H9 (cell line): ENCODE data around the gene CD4. TPM values are rescaled to one million over a fixed set of nuclear protein-coding genes. Genes with fewer than 3 reads are reported as not detected.

Experiments
- DNase-seq: peaks from one replicate; pipeline ENCODE4 v3.0.0-alpha.2; 2017
- H2AFZ ChIP-seq: one replicate; pipeline ENCODE4 v1.6.1; 2013; ENCODE audit warnings: mild to moderate bottlenecking, low read length, control low read depth, moderate library complexity
- H2AK5ac ChIP-seq: 2 replicates; pipeline ENCODE4 v1.6.1; 2013; ENCODE audit warnings: low read length, control low read depth, mixed read lengths; ENCODE audit not compliant: insufficient read length
- H2BK120ac ChIP-seq: one replicate; pipeline ENCODE4 v1.6.1; 2013; ENCODE audit warnings: low read depth, mild to moderate bottlenecking, low read length, control low read depth, inconsistent platforms; ENCODE audit not compliant: poor library complexity, severe bottlenecking
- H2BK12ac ChIP-seq: 2 replicates; pipeline ENCODE4 v1.6.1; 2013; ENCODE audit warnings: low read length, control low read depth, mixed read lengths, low read depth; ENCODE audit not compliant: insufficient read length
- H2BK15ac ChIP-seq: 2 replicates; pipeline ENCODE4 v1.6.1; 2013; ENCODE audit warnings: low read depth, low read length, control low read depth
- H2BK20ac ChIP-seq: one replicate; pipeline ENCODE4 v1.6.1; 2013; ENCODE audit warnings: low read depth, mild to moderate bottlenecking, low read length, control low read depth, inconsistent platforms; ENCODE audit not compliant: poor library complexity, severe bottlenecking
- H2BK5ac ChIP-seq: 2 replicates; pipeline ENCODE4 v1.6.1; 2013; ENCODE audit warnings: low read length, control low read depth, mixed read lengths; ENCODE audit not compliant: insufficient read length
- H3K14ac ChIP-seq: 2 replicates; pipeline ENCODE4 v1.6.1; 2013; ENCODE audit warnings: low read length, control low read depth; ENCODE audit not compliant: insufficient read depth
- H3K18ac ChIP-seq: 2 replicates; pipeline ENCODE4 v1.6.1; 2013; ENCODE audit warnings: low read depth, mild to moderate bottlenecking, mixed read lengths, low read length, control low read depth; ENCODE audit not compliant: insufficient read length
- H3K23ac ChIP-seq: 2 replicates; pipeline ENCODE4 v1.6.1; 2013; ENCODE audit warnings: low read length, control low read depth, mixed read lengths, low read depth; ENCODE audit not compliant: insufficient read length
- H3K23me2 ChIP-seq: 2 replicates; pipeline ENCODE4 v1.6.1; 2013; ENCODE audit warnings: low read depth, mild to moderate bottlenecking, mixed read lengths, low read length, control low read depth; ENCODE audit not compliant: insufficient read length, poor library complexity, severe bottlenecking
- H3K27ac ChIP-seq: 2 replicates; pipeline ENCODE4 v1.5.1; 2013; ENCODE audit warnings: low read length, control low read depth, mixed read lengths, low read depth; ENCODE audit not compliant: insufficient read length
- H3K27me3 ChIP-seq: 2 replicates; pipeline ENCODE4 v1.6.1; 2013; ENCODE audit warnings: low read length, control low read depth, inconsistent platforms; ENCODE audit not compliant: insufficient read depth
- H3K4ac ChIP-seq: 2 replicates; pipeline ENCODE4 v1.6.1; 2013; ENCODE audit warnings: low read depth, mild to moderate bottlenecking, control low read depth, inconsistent platforms, low read length, moderate library complexity
- H3K4me1 ChIP-seq: 2 replicates; pipeline ENCODE4 v1.6.1; 2013; ENCODE audit warnings: low read length, control low read depth, inconsistent platforms; ENCODE audit not compliant: insufficient read depth
- H3K4me2 ChIP-seq: 2 replicates; pipeline ENCODE4 v1.6.1; 2013; ENCODE audit warnings: low read length, control low read depth, mixed read lengths; ENCODE audit not compliant: insufficient read length, insufficient read depth
- H3K56ac ChIP-seq: 2 replicates; pipeline ENCODE4 v1.6.1; 2013; ENCODE audit warnings: low read depth, mild to moderate bottlenecking, mixed read lengths, low read length, control low read depth; ENCODE audit not compliant: insufficient read length
- H3K79me1 ChIP-seq: 2 replicates; pipeline ENCODE4 v1.6.1; 2013; ENCODE audit warnings: low read depth, mild to moderate bottlenecking, moderate library complexity, low read length, control low read depth, inconsistent platforms; ENCODE audit not compliant: insufficient read depth, poor library complexity, severe bottlenecking
- H3K79me2 ChIP-seq: 2 replicates; pipeline ENCODE4 v1.6.1; 2013; ENCODE audit warnings: low read length, control low read depth, inconsistent platforms; ENCODE audit not compliant: insufficient read depth
- H3K9ac ChIP-seq: 2 replicates; pipeline ENCODE4 v1.6.1; 2013; ENCODE audit warnings: low read length, control low read depth, mixed read lengths; ENCODE audit not compliant: insufficient read length; ENCODE audit errors: extremely low read depth
- H3K9me3 ChIP-seq: one replicate; pipeline ENCODE4 v1.6.1; 2013; ENCODE audit warnings: low read depth, low read length, inconsistent platforms; ENCODE audit not compliant: control insufficient read depth
- H3T11ph ChIP-seq: one replicate; pipeline ENCODE4 v1.6.1; 2013; ENCODE audit warnings: mild to moderate bottlenecking, low read length, control low read depth, inconsistent platforms
- H4K20me1 ChIP-seq: one replicate; pipeline ENCODE4 v1.6.1; 2013; ENCODE audit not compliant: control insufficient read depth, insufficient read length, insufficient read depth
- H4K5ac ChIP-seq: 2 replicates; pipeline ENCODE4 v1.6.1; 2013; ENCODE audit warnings: low read depth, mild to moderate bottlenecking, mixed read lengths, low read length, control low read depth; ENCODE audit not compliant: insufficient read length
- H4K8ac ChIP-seq: replicated peaks from 2 replicates; pipeline ENCODE4 v1.6.1; 2013; ENCODE audit warnings: low read length, control low read depth, mixed read lengths, low read depth; ENCODE audit not compliant: insufficient read length
- H4K91ac ChIP-seq: 2 replicates; pipeline ENCODE4 v1.6.1; 2013; ENCODE audit warnings: low read depth, mild to moderate bottlenecking, moderate library complexity, mixed read lengths, low read length, control low read depth; ENCODE audit not compliant: insufficient read length
- H3K27ac Mint-ChIP-seq, 3 experiments: 2 replicates in 2 of 3; 3 replicates in 1 of 3; pipeline ENCODE4 v1.8.0; 2020 to 2021; ENCODE audit warnings: mixed read lengths in 3 of 3, mild to moderate bottlenecking in 1 of 3, moderate library complexity in 1 of 3
- H3K27me3 Mint-ChIP-seq: 2 replicates; pipeline ENCODE4 v1.8.0; 2021; ENCODE audit warnings: low read depth, mild to moderate bottlenecking, moderate library complexity, mixed read lengths
- H3K36me3 Mint-ChIP-seq, 3 experiments: 2 replicates in 2 of 3; 3 replicates in 1 of 3; pipeline ENCODE4 v1.8.0; 2020 to 2021; ENCODE audit warnings: low read depth in 3 of 3, mixed read lengths in 3 of 3; ENCODE audit not compliant: insufficient read depth in 1 of 3
- H3K4me1 Mint-ChIP-seq, 2 experiments: 2 replicates each; pipeline ENCODE4 v1.8.0; 2020; ENCODE audit warnings: mixed read lengths in 2 of 2
- H3K4me3 Mint-ChIP-seq, 2 experiments: 2 replicates in 1 of 2; 3 replicates in 1 of 2; pipeline ENCODE4 v1.8.0; 2020 to 2021; ENCODE audit warnings: mild to moderate bottlenecking in 2 of 2, mixed read lengths in 2 of 2, moderate library complexity in 1 of 2
- H3K9me3 Mint-ChIP-seq, 2 experiments: 2 replicates in 1 of 2; 3 replicates in 1 of 2; pipeline ENCODE4 v1.8.0; 2020; ENCODE audit warnings: mild to moderate bottlenecking in 2 of 2, mixed read lengths in 2 of 2, moderate library complexity in 1 of 2
- CTCF ChIP-seq: fragments of 200-600 bp; sonication (generic); conservative IDR thresholded peaks from 3 replicates; pipeline ENCODE4 v1.8.0; 2021; ENCODE audit warnings: antibody characterized with exemption, mild to moderate bottlenecking
- whole genome bisulfite sequencing: extraction: QIAGEN DNeasy Blood & Tissue Kit; methylation state at CpG from one replicate; pipeline ENCODE4 v1.1.7; 2013; ENCODE audit warnings: missing lambda C conversion rate, low lambda C conversion rate, mixed read lengths; ENCODE audit not compliant: insufficient read length; ENCODE audit errors: extremely low coverage; 5-methylcytosine and 5-hydroxymethylcytosine counted together
- total RNA-seq: library from RNA; stranded (reverse); gene quantifications from 2 replicates; pipeline ENCODE4 v1.2.1, GENCODE V29; 2021

The CD4 gene
- total RNA-seq, 1 experiment from 2014 or later: 1.1 TPM

- no peaks in the 10 kb centered on the region for H3K9me3 ChIP-seq
- Mint-ChIP-seq H3K27me3 (peaks cover 34% of the 10 kb centered on the region), H3K4me3 (peak overlapping the region; percentile 59 to 79), H3K4me1 (peaks cover 43 to 60% of the 10 kb centered on the region in 2 experiments), H3K9me3 (no peaks in the 10 kb centered on the region), H3K36me3 (peaks cover 24 to 30% (median 29%) of the 10 kb centered on the region in 3 experiments), H3K27ac (peak overlapping the region; percentile 66 to 98 (median 68); a peak in 6 of 7 replicates)
- no peak overlapping the region for H3K18ac ChIP-seq
- no peak overlapping the region for H4K5ac ChIP-seq
- no peak overlapping the region for H3K9ac ChIP-seq
- no peak overlapping the region for H2BK20ac ChIP-seq
- H3K4me2 ChIP-seq: peak overlapping the region; percentile 80
- H3K79me2 ChIP-seq: peaks cover 2% of the 10 kb centered on the region; the same call in 1 of the 2 replicates
- peaks cover 17% of the 10 kb centered on the region for H3K23me2 ChIP-seq
- no peaks in the 10 kb centered on the region; the same call in 1 of the 2 replicates for H3K27me3 ChIP-seq
- no peak for TF ChIP-seq CTCF
- no peak for DNase-seq
- no peak overlapping the region for H3K27ac ChIP-seq
- no peak overlapping the region for H2BK120ac ChIP-seq
- no CpG with 5 or more reads among the region's 22 CpGs for WGBS
- no peak overlapping the region for H3K56ac ChIP-seq
- no peaks in the 10 kb centered on the region for H3K79me1 ChIP-seq
- no peak overlapping the region for H4K8ac ChIP-seq
- H4K91ac ChIP-seq: no peak overlapping the region
- H3K4ac ChIP-seq: no peak overlapping the region
- H2BK15ac ChIP-seq: no peak overlapping the region
- H2BK5ac ChIP-seq: no peak overlapping the region
- H2BK12ac ChIP-seq: no peak overlapping the region
- H3K4me1 ChIP-seq: peaks cover 3% of the 10 kb centered on the region; the same call in 1 of the 2 replicates
- H3K23ac ChIP-seq: no peak overlapping the region
- H3T11ph ChIP-seq: no peak overlapping the region
- no peak overlapping the region for H2AFZ ChIP-seq
- H4K20me1 ChIP-seq: peaks cover 6% of the 10 kb centered on the region
- no peak overlapping the region for H3K14ac ChIP-seq
- H2AK5ac ChIP-seq: no peak overlapping the region
These were observed 37.6 kb downstream of the CD4 start for GRCh38 chr12:6826734-6827436.
